Large intestine (tissue), 3 donors: ENCODE measurements around the gene PADI3. TPM values are rescaled to one million over a fixed set of nuclear protein-coding genes. Genes with fewer than 3 reads are reported as not detected.

Source experiments
- DNase-seq, 2 donors: peaks; one replicate each; pipeline versions ENCODE4 v3.0.0 to v3.0.0-alpha.2; 2013
- H3K27ac ChIP-seq: one replicate; pipeline ENCODE4 v1.5.1; 2013; ENCODE audit warnings: low read length
- H3K27me3 ChIP-seq: 2 replicates; pipeline ENCODE4 v1.6.1; 2013; ENCODE audit warnings: low read length; ENCODE audit not compliant: control insufficient read depth, insufficient read depth
- H3K36me3 ChIP-seq: 2 replicates; pipeline ENCODE4 v1.6.1; 2013; ENCODE audit warnings: low read length; ENCODE audit not compliant: control insufficient read depth, insufficient read depth
- H3K4me1 ChIP-seq: one replicate; pipeline ENCODE4 v1.6.1; 2013; ENCODE audit warnings: low read length; ENCODE audit not compliant: control insufficient read depth, insufficient read depth
- H3K4me3 ChIP-seq: one replicate; pipeline ENCODE4 v1.5.1; 2013; ENCODE audit warnings: low read length
- H3K9me3 ChIP-seq: one replicate; pipeline ENCODE4 v1.6.1; 2013; ENCODE audit warnings: mild to moderate bottlenecking, low read depth, low read length, moderate library complexity; ENCODE audit not compliant: control insufficient read depth
- WGBS: methylation state at CpG from one replicate; pipeline ENCODE4 v1.1.5; 2013; ENCODE audit warnings: low lambda C conversion rate; ENCODE audit not compliant: insufficient coverage; 5-methylcytosine and 5-hydroxymethylcytosine counted together
- polyA plus RNA-seq: library from polyadenylated mRNA; unstranded; fragments of 120-200 nt; gene quantifications from one replicate; pipeline ENCODE4 v1.2.1, GENCODE V29; 2013

The PADI3 gene
- polyA plus RNA-seq, 1 donor = not detected

DNA sequence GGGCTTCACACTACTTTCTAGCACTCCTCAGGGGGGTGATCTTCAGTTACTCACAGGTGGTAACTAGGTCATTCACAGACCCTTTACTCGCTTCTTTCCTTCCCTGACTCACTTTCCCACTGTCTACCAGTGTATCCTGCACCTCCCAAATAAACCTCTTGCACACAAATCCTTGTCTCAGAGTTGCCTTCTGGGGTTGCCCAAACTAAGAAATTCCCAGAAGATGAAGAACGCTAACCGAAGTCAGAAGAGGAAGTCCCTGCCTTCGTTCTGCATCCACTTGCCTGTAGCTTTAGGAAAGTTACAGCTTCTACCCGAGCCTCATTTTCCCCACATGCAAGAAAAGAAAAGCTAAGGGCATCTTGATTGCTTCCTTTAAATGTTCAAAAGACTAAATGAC is 47.2 kb downstream of the PADI3 start:
- H3K36me3 ChIP-seq = no peaks in the 10 kb centered on the region
- no peak overlapping the region for H3K27ac ChIP-seq
- no peaks in the 10 kb centered on the region for H3K9me3 ChIP-seq
- no peak overlapping the region for H3K4me3 ChIP-seq
- no peak for DNase-seq
- WGBS = no CpG with 5 or more reads among the region's 5 CpGs
- H3K4me1 ChIP-seq = no peaks in the 10 kb centered on the region
- no peaks in the 10 kb centered on the region for H3K27me3 ChIP-seq

DNA sequence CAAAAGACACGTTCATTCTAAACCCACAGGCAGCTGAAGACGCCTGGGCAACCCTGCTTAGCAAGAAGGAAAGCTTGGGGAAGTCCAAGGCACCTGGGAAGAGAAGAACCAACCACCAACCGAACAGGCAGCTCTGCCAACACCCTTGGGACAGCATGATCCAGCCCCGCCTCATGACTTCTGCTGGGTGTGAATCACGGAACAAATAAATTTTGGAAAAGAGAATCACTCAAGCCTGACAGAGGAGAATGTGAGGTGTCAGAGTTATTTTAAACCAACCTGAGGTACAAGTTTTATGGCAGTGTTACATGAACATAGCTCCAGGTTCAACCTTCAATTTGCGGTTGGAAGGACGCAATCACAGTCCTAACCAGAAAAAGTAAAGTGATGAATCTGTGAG is 49.1 kb downstream of the PADI3 start:
- Histone ChIP-seq H3K27ac (no peak overlapping the region), H3K4me3 (no peak overlapping the region), H3K27me3 (no peaks in the 10 kb centered on the region), H3K9me3 (peaks cover 3% of the 10 kb centered on the region), H3K36me3 (no peaks in the 10 kb centered on the region), H3K4me1 (no peaks in the 10 kb centered on the region)
- DNase-seq = no peak
- WGBS = 100% methylated on average over 1 of the region's 7 CpGs

DNA sequence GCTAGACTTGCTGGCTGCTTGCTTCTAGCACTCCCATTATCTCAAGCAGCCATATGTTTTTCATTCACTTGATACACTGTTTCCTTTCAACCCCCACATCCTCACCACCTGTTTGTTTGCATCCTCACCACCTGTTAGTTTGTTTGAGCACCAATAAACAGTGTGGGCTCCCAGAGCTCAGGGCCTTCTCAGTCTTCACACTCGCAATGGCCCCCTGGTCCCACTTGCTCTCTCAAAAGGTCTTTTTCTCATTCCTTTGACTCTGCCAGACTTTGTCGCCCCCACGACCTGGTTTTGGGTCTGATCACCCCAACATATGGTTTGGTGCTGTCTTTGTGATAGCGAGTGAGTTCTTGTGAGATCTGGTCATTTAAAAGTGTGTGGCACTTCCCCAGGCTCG is 52.9 kb downstream of the PADI3 start:
- no peak overlapping the region for H3K27ac ChIP-seq
- H3K36me3 ChIP-seq = no peaks in the 10 kb centered on the region
- no peak for DNase-seq
- no peaks in the 10 kb centered on the region for H3K27me3 ChIP-seq
- peaks cover 3% of the 10 kb centered on the region for H3K9me3 ChIP-seq
- H3K4me1 ChIP-seq = no peaks in the 10 kb centered on the region
- no peak overlapping the region for H3K4me3 ChIP-seq
- WGBS = no CpG with 5 or more reads among the region's 5 CpGs

DNA sequence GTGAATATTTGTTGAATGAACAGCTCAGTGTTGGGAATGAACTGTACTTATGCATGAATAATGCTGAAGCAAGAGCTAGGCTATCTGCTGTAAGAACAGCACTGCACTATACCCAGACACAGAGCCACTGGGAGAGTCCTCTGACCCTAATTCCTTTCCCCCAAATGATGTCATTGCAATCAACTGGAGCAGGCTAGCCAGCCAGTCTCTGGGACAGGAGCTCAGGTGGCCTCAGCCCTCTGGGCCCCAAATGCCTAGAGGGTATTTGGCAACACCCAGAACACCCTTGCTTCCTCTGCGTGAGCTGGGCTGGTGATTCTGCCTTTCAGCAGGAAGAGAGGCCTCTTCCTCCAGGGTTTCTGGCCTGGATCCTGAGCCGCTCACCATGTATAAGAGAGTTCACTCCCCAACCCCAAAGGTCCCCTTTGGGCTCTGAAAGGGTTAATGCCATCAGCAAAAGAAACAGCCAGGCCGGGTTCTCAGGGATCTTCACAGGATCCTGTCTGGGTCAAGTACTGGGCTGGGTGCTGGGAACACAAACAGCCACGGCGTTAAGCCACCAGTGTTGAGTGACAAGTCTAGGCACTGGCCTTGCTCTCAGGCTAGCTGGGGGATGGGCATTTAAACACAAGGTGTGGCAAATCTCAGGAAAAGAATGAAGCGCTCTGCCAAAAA is 55.4 kb downstream of the PADI3 start:
- H3K4me1 ChIP-seq = no peaks in the 10 kb centered on the region
- whole genome bisulfite sequencing = no CpG with 5 or more reads among the region's 6 CpGs

DNA sequence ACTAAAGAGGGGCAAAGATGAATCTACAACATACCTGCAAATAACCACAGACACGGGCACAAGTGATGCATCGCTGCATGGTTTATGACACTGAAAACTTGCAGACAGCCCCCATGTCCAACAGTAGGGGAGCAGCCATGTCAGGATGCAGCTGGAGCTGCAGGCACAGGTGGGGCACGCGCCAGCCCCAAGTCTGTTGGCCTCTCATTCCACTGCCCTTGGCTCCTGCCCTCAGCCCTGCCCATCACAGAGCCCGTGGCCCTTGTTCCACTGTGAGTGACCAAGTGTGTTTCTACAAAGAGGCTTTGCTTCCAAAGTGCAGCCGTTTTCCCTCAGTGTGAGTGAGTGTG is 55.9 kb downstream of the PADI3 start:
- peaks cover 3% of the 10 kb centered on the region for H3K9me3 ChIP-seq
- no CpG with 5 or more reads among the region's 6 CpGs for WGBS
- no peaks in the 10 kb centered on the region for H3K4me1 ChIP-seq
- no peaks in the 10 kb centered on the region for H3K36me3 ChIP-seq
- no peak overlapping the region for H3K27ac ChIP-seq
- H3K27me3 ChIP-seq = peaks cover 2% of the 10 kb centered on the region
- no peak overlapping the region for H3K4me3 ChIP-seq
- no peak for DNase-seq

More for the DNA sequence above, 55.4 kb downstream of the PADI3 start:
- no peak for DNase-seq
- peaks cover 3% of the 10 kb centered on the region for H3K9me3 ChIP-seq
- H3K4me3 ChIP-seq = no peak overlapping the region
- no peak overlapping the region for H3K27ac ChIP-seq
- no peaks in the 10 kb centered on the region for H3K36me3 ChIP-seq
- peaks cover 2% of the 10 kb centered on the region for H3K27me3 ChIP-seq

DNA sequence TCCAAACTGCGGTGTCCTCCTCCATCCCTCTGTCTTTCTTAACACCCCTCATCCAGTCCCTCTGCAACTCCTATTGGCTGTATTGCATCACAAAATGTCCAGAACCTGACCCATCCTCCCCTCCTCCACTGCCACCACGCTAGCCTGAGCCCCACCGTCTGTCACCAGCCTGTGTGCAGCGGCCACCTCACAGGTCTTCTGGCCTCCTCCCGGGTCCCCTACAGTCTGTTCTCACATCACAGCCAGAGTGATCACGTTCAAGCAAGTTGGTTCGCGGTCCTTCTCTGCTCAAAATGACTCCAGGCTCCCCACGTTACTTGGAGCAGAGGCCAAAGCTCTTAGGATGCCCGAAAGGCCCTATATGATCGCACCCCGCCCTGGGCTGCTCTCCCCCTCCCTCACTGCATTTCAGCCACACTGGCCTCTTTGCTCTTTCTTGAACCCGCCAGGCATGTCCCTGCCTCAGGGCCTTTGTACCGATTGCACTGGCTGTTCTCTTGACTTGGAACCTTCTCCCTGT is 56.7 kb downstream of the PADI3 start:
- no peak overlapping the region for H3K27ac ChIP-seq
- H3K4me1 ChIP-seq = peaks cover 4% of the 10 kb centered on the region
- no peaks in the 10 kb centered on the region for H3K36me3 ChIP-seq
- no peak overlapping the region for H3K4me3 ChIP-seq
- H3K9me3 ChIP-seq = peaks cover 3% of the 10 kb centered on the region
- no peak for DNase-seq
- H3K27me3 ChIP-seq = peaks cover 2% of the 10 kb centered on the region
- WGBS = no CpG with 5 or more reads among the region's 14 CpGs

DNA sequence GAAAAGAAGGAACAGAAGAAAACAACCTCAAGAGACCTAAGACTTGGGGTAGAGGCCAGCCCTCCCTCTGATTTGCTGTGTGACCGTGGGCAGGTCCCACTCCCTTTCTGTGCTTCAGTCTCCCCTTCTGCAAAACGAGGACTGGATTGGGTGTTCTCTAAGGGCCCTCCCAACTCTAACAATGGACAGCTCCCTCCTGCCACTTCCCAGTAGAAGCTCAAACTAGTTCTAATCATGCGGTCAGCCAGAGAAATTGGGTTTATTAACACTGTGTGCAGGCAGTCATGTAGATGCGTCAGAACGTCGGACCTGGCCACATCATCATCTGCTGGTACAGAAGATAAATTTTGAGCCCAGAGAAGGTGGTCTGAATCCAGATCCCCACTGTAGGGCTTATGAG is 57.5 kb downstream of the PADI3 start:
- peaks cover 3% of the 10 kb centered on the region for H3K9me3 ChIP-seq
- no peak overlapping the region for H3K4me3 ChIP-seq
- no CpG with 5 or more reads among the region's 6 CpGs for WGBS
- H3K4me1 ChIP-seq = peaks cover 4% of the 10 kb centered on the region
- H3K27ac ChIP-seq = no peak overlapping the region
- no peaks in the 10 kb centered on the region for H3K36me3 ChIP-seq
- peaks cover 2% of the 10 kb centered on the region for H3K27me3 ChIP-seq
- DNase-seq = no peak

DNA sequence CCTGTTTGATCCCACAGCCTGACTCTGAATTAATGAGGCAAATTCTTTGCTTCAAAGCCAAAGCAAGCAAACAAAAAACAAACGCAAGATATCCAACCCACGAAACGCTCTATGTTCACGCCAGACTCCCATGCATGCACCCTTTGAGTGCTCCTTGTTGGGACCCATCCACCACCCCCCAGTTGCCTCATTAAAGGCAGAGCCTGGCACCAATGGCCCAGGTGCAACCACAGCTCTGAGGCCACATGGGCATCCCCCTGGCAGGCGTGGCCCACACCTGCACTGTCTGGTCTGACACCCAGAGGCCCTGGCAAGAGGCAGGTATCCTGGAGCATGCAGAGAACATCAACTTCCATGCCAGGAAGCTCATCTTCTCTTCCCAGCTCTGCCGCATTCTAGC is 58.0 kb downstream of the PADI3 start:
- Histone ChIP-seq H3K27ac (no peak overlapping the region), H3K36me3 (no peaks in the 10 kb centered on the region), H3K4me3 (no peak overlapping the region), H3K27me3 (peaks cover 2% of the 10 kb centered on the region), H3K4me1 (peaks cover 7% of the 10 kb centered on the region), H3K9me3 (peaks cover under 1% of the 10 kb centered on the region)
- 33% methylated on average over 3 of the region's 6 CpGs for WGBS
- DNase-seq = no peak

DNA sequence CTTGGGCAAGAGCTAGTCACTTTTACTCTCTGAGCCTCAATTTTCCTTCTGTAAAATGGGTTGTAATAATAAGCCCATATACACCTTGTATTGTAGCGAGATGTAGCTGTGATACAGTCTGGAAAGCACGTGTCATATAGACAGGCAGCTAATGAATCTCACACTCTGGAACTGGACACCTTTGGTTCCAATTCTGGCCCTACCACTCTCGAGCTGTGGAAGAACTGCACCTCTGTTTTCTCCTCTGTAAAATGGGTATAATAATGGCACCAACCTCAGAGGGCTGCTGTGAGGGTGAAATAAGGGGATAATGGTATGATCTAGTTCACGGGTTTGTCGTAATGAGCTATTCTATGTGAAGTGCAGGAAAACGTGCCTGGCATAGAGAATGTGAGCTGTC is 58.4 kb downstream of the PADI3 start:
- Histone ChIP-seq H3K27ac (no peak overlapping the region), H3K36me3 (no peaks in the 10 kb centered on the region), H3K9me3 (no peaks in the 10 kb centered on the region), H3K4me3 (no peak overlapping the region), H3K4me1 (peaks cover 9% of the 10 kb centered on the region), H3K27me3 (peaks cover 2% of the 10 kb centered on the region)
- WGBS = no CpG with 5 or more reads among the region's 6 CpGs
- DNase-seq = no peak

DNA sequence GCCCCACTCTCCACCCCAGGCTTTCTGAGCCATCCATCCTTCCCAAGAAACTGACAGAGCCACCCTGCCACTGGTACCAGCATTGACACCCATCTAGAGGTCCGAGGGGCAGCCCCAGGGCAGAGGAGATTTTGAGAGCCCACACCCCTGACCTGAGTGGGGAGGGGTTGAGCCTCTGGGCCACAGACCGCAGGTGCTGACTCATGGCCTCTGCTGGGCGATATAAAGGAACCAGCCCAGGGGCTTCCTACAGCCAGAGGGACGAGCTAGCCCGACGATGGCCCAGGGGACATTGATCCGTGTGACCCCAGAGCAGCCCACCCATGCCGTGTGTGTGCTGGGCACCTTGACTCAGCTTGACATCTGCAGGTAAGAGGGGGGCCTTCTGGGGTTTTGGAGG is 59.0 kb downstream of the PADI3 start, which contains the start of gene PADI4:
PADI4 (plus strand) TSS at position 252 of the 400 bp plus-strand sequence; CDS start at position 278, 26 bp downstream.
- Histone ChIP-seq H3K27me3 (peaks cover 2% of the 10 kb centered on the region), H3K27ac (no peak within 1 kb of the TSS)
- WGBS = no CpG with 5 or more reads among the region's 8 CpGs

DNA sequence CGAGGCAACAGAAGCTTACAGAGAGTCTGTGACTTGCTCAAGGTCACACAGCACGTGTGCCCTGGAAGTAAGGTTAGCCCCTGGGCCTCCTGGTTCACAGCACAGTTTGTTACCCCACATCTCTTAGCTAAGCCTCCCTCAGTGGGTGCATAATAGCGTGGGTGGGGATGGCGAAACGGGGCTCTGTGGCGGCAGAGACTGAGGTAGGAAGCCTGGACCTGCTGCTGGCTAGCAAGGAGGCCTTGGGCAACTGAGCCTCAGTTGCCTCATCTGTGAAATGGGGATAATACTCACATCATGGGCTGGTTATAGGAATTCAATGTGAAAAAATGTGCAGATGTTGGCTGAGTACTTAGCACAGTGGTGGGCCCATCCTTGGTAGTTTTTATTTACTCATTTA is 59.7 kb downstream of the PADI3 start:
- DNase-seq = no peak
- Histone ChIP-seq H3K9me3 (no peaks in the 10 kb centered on the region), H3K27me3 (peaks cover 2% of the 10 kb centered on the region), H3K36me3 (no peaks in the 10 kb centered on the region), H3K4me1 (peaks cover 9% of the 10 kb centered on the region), H3K4me3 (no peak overlapping the region), H3K27ac (no peak overlapping the region)
- WGBS = no CpG with 5 or more reads among the region's 6 CpGs

More for the DNA sequence above, 59.0 kb downstream of the PADI3 start, which contains the start of gene PADI4:
- no peaks in the 10 kb centered on the region for H3K36me3 ChIP-seq
- no peak for DNase-seq
- H3K4me1 ChIP-seq = peaks cover 9% of the 10 kb centered on the region
- no peak within 1 kb of the TSS for H3K4me3 ChIP-seq
- H3K9me3 ChIP-seq = no peaks in the 10 kb centered on the region
